C4-2B (cell line): ENCODE measurements around the gene IL36B.

Experiments used
- H3K27ac ChIP-seq: fragments of 450-650 bp; 2 replicates; pipeline ENCODE4 v1.5.1; 2017
- ZFX ChIP-seq: fragments of 450-650 bp; IDR thresholded peaks from 2 replicates; pipeline ENCODE4 v1.6.1; 2017
- TF ChIP-seq, protein P1 (sequence below): fragments of 450-650 bp; conservative IDR thresholded peaks from 2 replicates; pipeline ENCODE4 v1.5.1; 2017; ENCODE audit warnings: mild to moderate bottlenecking

Gene IL36B

DNA sequence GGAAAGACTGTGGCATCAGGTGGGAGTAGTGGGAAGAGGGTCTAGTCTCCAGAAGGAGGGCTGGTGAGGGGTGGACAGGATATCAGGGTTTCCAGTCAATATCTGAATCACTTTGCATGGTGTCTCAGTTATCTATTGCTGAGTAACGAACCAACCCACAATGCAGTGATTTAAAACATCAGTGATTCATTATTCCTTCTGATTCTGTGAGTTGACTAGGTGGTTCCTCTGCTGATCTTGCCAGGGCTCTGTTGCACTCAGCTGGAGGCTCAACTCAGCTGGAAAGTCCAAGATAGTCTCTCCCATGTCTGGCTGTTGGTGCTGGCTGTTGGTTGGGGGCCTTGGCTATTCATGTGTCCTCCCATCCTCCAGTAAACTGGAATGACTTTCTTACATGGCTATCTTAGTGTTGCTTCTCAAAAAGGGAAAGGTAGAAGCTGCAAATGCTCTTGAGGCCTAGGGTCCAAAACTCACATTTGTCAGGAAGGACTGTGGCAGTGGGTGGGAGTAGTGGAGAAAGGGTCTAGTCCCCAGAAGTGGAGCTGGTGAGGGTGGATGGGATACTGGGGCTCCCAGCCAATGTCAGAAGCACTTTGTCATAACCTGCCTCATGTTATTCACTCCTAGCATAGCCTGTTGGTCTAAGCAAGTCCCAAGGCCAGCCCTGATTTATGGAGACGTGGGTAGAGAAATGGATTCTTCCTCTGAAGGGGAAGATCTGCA lies 29.0 kb upstream of the IL36B start:
- TF ChIP-seq, protein P1, sequence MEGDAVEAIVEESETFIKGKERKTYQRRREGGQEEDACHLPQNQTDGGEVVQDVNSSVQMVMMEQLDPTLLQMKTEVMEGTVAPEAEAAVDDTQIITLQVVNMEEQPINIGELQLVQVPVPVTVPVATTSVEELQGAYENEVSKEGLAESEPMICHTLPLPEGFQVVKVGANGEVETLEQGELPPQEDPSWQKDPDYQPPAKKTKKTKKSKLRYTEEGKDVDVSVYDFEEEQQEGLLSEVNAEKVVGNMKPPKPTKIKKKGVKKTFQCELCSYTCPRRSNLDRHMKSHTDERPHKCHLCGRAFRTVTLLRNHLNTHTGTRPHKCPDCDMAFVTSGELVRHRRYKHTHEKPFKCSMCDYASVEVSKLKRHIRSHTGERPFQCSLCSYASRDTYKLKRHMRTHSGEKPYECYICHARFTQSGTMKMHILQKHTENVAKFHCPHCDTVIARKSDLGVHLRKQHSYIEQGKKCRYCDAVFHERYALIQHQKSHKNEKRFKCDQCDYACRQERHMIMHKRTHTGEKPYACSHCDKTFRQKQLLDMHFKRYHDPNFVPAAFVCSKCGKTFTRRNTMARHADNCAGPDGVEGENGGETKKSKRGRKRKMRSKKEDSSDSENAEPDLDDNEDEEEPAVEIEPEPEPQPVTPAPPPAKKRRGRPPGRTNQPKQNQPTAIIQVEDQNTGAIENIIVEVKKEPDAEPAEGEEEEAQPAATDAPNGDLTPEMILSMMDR: no peak
- TF ChIP-seq ZFX: no peak
- no peak overlapping the region for H3K27ac ChIP-seq

DNA sequence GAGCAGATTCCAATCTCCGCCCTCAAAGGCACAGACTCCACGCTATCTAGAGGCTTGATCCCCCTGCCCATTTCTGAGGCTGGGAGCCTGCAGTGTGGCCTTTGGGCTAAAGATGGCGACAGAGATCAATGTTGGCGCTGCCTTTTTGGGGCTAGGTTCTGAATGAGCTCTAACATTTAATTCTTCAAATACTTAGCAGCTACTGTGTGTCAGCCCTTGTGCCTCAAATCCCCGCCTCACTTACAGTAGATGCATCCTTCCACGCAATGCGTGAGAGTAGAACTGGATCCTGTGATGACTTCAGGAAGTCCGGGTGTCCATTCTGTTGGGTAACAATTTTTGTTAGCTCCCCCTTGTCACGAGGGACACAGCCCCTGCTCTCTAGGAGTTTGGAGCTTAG lies 27.5 kb upstream of the IL36B start:
- TF ChIP-seq, protein P1: peak; percentile 90
- no peak for TF ChIP-seq ZFX
- no peak overlapping the region for H3K27ac ChIP-seq

DNA sequence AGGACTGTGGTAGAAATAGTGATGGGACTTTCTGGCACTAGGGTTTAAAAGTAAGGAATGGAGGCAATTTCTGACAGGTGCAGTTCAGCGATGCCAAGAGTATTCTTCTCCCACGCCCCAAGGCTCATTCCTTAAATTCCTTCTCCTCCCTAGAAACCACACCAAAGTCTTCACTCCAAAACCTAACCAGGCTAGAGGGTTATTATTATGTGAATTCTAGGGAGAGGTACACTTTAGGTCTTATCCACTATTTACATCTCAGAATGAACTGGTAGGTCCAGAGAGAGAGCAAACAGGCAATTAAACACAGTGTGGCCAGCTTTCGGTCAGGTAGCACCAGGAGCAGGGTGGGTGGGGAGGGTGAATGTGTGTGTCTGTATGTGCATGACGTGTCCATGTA lies 26.5 kb upstream of the IL36B start:
- no peak for TF ChIP-seq ZFX
- TF ChIP-seq, protein P1: no peak
- no peak overlapping the region for H3K27ac ChIP-seq

DNA sequence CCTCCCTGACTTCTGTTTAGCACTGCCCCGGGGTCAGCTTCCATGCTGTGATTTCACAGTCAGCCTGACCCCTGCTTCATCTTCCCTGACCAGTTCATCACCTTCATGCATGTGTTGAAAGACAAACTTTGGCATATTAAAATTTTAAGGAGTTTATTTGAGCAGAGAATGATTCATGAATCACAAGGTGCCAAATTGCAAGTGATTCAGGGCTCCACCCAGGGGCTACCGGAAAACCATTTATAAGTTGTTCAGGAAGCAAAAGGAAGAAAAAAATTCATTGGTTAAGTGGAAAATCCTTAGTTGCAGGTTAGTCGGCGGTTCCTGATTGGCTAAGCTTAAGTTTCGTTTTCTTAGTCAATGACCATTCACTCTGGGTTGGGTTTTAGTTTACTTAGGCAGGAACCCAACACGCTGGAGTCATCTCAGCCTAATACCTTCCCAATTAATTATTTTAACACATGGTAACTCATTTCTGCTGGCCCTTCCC lies 25.7 kb upstream of the IL36B start:
- peak overlapping the region; percentile 45 for H3K27ac ChIP-seq
- TF ChIP-seq, protein P1: no peak
- no peak for TF ChIP-seq ZFX

DNA sequence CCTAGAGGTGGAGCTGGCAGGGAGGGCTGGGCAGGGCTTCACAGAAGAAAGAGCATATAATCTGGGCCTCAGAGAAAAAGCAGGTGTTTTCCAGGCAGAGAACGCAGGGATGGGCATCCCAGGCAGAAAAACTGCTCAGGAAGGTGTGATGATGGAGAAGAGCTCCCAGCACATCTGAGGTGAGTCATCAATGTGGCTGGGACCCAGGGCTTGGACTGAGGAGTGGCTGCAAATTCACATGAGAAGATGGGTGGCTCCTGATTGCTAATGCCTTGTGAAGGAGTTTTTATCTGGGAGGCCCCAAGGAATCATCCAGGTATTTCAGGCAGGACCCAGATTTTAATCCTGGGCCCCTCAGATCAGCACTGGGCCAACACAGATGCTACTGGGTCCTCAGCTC lies 25.3 kb upstream of the IL36B start:
- TF ChIP-seq, protein P1: no peak
- TF ChIP-seq ZFX: no peak
- peak overlapping the region; percentile 45 for H3K27ac ChIP-seq

DNA sequence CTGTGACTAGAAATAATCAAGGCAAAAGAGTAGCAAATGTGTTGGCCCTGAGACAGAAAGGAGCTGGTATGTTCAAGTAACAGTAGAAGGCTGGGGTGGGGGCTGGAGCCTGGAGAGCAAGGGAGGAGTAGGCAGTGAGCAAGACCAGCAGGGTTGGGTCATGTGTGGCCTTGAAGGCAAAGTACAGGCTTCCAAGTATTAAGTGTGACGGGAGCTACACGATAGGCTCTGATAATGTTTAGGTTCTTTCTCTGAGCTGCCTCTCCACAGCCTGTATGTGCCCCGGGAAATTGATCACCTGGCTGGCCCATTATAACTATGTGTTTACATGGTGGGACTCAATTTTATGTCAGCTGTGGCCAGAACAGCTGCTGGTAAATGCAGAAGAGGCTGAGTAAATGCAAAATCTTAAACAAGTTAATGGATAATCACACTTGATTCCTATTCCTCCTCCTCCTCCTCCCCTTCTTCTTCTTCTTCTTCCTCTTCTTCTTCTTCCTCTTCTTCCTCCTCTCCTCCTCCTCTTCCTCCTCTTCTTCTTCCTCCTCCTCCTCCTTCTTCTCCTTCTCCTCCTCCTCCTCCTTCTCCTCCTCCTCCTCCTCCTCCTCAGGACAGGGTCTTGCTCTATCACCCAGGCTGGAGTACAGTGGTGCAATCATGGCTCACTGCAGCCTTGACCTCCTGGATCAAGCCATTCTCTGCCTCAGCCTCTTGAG lies 24.4 kb upstream of the IL36B start:
- TF ChIP-seq ZFX: no peak
- TF ChIP-seq, protein P1: no peak
- H3K27ac ChIP-seq: peak overlapping the region; percentile 45; the same call in 1 of the 2 replicates

DNA sequence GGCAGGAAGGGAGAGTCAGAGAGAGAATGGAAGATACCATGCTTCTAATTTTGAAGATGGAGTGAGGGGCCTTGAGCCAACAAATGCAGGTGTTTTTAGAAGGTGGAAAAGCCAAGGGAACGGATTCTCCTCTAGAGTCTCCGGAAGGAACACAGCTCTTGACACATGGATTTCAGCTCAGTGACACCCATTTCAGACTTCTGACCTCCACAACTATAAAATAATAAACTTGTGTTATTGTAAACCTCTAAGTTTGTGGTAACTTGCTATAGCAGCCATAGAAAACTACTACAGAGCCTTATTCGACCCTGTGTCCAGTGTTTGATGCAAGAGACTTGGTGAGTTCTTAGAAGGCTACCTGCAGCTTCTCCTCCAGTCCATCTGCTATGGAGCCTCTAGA lies 22.9 kb upstream of the IL36B start:
- H3K27ac ChIP-seq: no peak overlapping the region
- TF ChIP-seq, protein P1: no peak
- TF ChIP-seq ZFX: no peak
